GM21360 (cell line): ENCODE measurements around the gene RGPD3.
"Not testable (repeated sequence)": the region's sequence is repeated elsewhere in the genome, so short reads cannot be mapped to it uniquely, and the experiment has no call there.

Source experiments
- ATAC-seq: cut with Tn5 transposase; IDR thresholded peaks from one replicate; pipeline ENCODE4 v1.9.1; 2021; ENCODE audit warnings: mild to moderate bottlenecking, moderate library complexity; ENCODE audit not compliant: unreplicated experiment

The RGPD3 gene

DNA sequence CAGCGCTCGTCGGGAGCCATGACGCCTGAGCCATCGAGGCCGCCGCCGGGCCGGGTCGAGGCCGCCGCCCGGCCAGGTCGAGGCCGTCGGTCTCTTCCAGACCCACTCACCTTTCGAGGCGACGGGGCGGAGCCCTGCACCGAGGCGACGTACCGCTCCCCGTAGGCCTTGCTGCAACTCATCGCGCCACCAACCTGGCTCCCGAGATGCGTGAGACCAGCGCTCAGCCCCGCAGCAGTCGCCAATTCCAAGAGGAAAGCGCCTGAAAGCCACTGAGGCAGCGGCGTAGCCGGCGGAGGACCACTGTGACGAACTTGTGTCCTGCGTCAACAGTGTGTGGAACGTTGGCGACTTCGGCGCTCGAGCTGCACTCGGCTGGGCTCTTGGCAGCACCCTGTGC is at the start of gene RGPD3:
Gene RGPD3 (minus strand): TSS at position 307 of the 400 bp plus-strand sequence. CDS start 125 bp downstream, at position 182.
- ATAC-seq: not testable (repeated sequence)

DNA sequence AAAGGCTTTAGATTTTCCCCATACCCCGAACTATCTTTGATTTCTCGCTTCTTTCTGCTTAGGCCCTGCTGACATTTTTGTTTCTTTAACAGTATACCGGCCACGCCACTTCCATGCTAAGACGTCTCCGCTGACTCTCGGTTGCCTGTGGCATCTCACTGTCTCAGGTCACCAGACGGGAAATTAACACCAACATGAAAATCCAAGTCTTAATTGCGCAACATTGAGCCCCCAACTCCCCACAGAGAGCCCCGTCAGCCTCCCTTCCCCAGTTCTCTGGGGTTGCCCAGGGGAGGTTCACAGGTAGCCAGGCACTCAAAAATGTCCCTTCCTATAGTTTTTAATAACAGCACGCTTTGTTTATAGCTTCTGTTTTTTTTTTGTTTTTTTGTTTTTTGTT is 49.1 kb upstream of the RGPD3 start:
- no peak for ATAC-seq

- ATAC-seq: no peak
These were observed 48.7 kb upstream of the RGPD3 start for GRCh38 chr2:106516864-106517263.

DNA sequence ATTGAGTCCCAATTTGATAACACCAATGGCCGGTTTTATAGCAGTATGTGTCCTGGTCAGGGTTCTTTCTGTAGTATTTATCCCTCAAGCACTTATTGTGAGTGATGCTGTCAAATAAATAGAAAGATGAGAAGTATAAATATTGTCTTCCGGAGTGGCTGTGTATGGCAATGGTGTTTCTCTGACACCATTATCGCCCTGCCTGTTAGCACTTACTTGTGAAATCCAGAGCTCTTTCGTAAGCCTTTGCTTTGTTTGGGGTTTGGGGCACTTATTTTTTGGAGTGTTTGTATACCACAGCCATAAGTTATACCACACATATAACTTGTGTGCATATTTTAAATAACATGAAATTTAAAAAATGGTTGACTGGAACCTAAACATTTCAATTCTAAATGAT is 48.2 kb upstream of the RGPD3 start:
- ATAC-seq: no peak

DNA sequence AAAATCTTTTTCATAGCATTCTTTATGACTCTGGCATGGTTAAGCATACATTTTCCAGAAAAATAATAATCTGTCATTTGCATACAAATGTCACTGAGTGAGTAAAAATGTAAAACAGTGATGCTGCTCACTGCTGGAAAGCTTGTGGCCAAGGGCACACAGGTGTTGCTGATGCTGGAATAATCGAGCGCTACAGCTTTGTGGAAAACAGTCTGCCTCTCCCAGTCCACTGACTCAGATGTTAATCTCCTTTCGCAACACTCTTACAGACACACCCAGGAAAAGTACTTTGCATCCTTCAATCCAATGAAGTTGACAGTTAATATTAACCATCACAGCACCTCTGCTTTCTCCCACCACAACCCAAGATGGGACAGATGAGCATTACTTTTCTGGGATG is 46.6 kb upstream of the RGPD3 start:
- ATAC-seq: not testable (repeated sequence)

- ATAC-seq: not testable (repeated sequence)
These were observed 45.2 kb upstream of the RGPD3 start for GRCh38 chr2:106513391-106513790.

DNA sequence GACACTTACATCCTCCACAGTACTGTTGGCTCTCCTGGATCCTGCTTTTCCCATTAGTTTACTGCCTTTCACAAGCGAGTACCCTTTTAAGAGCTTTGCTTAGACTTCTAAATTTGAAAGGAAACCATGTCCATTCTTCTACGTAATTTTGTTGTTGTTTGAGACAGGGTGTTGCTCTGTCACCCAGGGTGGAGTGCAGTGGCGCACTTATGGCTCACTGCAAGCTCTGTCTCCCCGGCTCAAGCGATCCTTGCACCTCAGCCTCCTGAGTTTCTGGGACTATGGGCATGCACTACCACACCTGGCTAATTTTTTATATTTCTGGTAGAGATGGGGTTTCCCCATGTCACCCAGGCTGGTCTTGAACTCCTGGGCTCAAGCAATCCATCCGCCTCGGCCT is 43.7 kb upstream of the RGPD3 start:
- ATAC-seq: not testable (repeated sequence)

DNA sequence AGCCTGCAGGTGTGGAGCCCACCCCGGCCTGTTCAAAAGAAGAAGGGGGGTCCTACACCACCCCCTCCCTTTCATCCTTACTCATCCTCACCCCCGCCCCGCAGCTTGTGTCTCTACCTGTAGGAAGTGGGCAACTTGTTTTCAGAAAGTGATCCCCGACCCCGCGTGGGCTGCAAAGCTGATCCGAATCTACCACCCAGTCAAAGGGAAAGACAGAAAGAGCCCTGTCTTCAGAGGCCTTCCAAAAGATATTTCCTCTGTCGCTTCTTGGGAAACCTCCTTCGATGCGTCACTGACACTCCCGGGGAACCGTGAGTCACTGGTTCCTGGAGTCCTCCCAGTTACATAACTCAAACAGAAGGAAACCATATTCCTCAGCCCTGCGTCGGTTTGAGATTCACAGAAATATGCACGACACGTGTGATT is 43.3 kb upstream of the RGPD3 start:
- not testable (repeated sequence) for ATAC-seq

DNA sequence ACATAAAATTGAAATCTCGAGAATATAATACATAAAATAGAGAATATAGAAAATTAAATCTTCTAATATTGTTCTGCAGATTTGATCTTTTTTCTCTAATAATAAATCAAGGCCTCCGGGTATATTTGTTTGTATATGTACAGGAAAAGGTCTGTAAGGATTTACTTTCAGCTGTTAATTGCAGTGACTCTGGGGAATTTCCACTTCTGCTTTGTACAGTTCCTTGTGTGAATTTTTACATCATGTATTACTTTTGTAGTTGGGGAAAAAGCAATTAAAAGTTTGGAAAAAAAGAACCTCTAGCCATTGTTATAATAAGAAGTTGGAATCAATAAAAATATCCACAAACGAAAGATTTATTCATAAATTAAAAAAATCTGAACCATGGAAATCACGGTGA is 42.6 kb upstream of the RGPD3 start:
- not testable (repeated sequence) for ATAC-seq

- ATAC-seq: not testable (repeated sequence)
These were observed 41.2 kb upstream of the RGPD3 start for GRCh38 chr2:106509374-106509770.

- not testable (repeated sequence) for ATAC-seq
These were observed 40.6 kb upstream of the RGPD3 start for GRCh38 chr2:106508660-106509373.

- ATAC-seq: not testable (repeated sequence)
These were observed 37.9 kb upstream of the RGPD3 start for GRCh38 chr2:106506002-106506687.

DNA sequence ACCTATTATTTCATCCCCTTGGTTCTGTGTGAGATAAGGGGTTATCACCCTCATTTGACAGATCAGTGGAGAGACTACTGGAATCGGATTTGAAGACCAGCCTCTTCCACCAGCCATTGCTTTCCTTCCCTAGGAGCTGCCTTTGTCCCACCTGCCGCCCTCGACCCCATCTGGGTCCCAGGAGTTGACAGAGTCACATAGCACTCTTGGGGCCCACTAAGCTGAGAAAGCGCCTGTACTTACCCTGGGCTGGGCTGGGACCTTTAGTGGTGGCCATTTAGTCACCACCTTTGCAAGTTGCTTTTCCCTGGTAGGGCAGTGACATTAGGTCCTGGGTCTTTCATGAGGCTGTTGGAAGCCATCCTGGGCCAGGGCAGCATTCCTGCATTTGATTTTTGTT is 36.6 kb upstream of the RGPD3 start:
- not testable (repeated sequence) for ATAC-seq

- not testable (repeated sequence) for ATAC-seq
These were observed 36.0 kb upstream of the RGPD3 start for GRCh38 chr2:106504192-106504591.

DNA sequence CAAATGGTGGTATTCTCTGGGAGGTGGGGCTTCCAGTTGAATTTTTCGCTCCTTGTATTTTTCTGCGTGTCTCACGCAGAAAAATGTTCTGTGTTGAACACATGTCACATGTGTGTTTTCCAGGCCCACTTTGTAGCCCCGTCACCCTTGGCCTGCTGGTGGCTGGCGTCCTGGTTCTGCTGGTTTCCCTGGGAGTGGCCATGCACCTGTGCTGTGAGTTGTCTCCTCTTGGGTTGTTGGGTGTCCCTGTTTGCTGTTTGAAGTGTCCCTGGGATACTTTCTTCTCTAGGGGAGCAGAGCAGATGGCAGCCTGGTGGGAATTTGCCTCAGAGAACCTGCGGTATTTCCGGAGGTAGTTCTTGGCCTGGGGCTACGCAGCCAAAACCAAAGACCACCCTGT is 34.1 kb upstream of the RGPD3 start:
- ATAC-seq: not testable (repeated sequence)

DNA sequence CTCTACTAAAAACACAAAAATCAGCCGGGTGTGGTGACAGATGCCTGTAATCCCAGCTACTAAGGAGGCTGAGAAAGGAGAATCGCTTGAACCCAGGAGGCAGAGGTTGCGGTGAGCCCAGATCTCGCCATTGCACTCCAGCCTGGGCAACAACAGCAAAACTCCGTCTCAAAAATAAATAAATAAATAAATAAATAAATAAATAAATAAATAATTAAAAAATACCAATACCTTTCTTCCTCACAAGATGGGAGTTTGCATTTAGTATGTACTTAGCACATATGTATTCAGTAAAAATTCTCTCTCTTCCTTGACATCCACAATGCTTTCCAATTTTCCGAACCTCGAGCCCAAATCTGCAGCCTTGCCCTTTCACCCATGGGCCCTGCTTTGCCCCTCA is 32.1 kb upstream of the RGPD3 start:
- not testable (repeated sequence) for ATAC-seq

- ATAC-seq: not testable (repeated sequence)
These were observed 30.3 kb upstream of the RGPD3 start for GRCh38 chr2:106498549-106498948.

DNA sequence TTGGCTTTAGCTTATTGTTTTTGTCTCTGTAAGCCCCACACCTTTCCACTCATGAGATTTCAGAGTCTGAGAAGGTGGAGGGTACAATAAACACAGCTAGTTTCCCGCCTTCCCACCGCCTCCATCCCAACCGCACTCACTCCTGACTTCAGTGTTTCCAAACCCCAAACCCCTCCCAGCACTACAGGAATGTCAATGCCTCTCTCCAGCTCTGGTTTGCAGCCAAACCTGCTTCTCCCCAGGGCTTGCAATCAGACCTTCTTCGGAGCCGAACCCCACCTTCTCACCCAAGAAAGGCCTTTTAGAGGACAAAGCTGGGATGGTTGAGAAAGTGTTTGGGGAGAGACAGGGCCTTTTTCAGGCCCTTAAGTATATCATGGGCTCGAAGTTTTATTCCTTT is 24.7 kb upstream of the RGPD3 start:
- not testable (repeated sequence) for ATAC-seq

- ATAC-seq: not testable (repeated sequence)
These were observed 24.2 kb upstream of the RGPD3 start for GRCh38 chr2:106492399-106492798.

DNA sequence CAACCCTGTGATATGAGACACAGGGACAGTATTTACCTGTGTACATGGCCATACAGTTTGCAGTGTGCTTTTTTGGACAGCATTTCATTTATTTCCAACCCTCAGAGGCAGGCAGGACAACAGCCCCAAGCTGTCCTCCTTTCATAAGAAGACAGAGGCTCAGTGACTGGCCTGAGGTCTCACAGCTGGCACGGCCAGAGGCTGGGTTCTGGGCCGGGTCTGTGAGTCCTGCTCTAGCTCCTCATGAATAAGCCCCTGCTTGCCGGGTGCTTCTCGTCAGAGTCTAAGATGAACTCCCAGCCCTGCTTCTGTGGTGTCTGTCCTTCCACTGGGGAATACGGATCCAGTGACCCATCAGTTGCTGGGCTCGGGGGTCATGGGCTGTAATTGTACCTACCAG is 21.5 kb upstream of the RGPD3 start:
- not testable (repeated sequence) for ATAC-seq

DNA sequence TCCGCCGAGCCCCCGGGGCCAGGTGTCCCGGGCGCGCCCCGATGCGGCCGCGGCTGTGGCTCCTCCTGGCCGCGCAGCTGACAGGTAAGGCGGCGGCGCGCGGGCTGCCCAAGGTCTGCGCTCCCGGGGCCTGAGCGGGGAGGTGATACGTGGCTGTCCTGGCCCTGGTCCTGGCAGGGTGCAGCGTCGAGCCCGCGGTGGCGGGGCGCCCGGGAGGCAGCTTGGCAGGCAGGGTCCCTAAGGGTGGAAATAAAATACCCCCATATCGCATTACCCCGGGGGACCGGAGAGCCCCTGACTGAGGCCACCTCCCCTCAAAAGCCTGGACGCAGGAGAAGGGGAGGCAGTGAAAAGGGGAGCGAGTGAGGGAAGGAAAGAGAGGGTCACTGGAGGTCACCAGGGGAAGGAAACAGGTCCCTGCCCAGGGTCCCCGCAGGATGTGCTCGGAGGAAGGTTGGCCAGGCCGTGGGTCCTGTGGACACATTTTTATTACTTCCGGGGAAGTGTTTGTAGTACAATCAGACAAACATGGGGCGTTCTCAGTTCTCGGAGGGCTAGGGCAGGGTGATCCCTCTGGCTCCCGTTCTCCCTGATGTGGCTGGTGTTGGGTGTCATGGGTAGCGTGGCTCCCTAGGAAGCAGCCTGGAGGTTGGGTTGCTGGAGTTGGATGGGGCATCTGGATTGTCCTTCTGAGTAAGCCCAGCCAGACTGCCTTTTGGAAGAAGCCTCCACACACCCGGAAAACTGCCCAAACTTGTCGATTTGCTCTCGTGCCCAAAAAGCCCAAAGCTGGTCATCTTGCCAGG is 19.4 kb upstream of the RGPD3 start:
- ATAC-seq: not testable (repeated sequence)
